Stimulated activated CD8-positive, alpha-beta memory T cell treated with anti-CD3 and anti-CD28 coated beads, Interleukin-4, amount 100 ng/mL, for 1 hour (primary cell): ENCODE data around the gene DENND1A.
"Not testable (repeated sequence)": the region's sequence is repeated elsewhere in the genome, so short reads cannot be mapped to it uniquely, and the experiment has no call there.

Experiments
- DNase-seq, 2 donors: peaks; one replicate each; pipeline ENCODE4 v3.0.0-alpha.2; 2020; ENCODE audit warnings: low read depth in 2 of 2, low spot score in 1 of 2

Gene DENND1A

GRCh38 chr9:123825342-123826060 is 104.4 kb downstream of the DENND1A start:
- DNase-seq, result no peak

- DNase-seq, result no peak
Observed at GRCh38 chr9:123823194-123823947, 106.6 kb downstream of the DENND1A start.

GRCh38 chr9:123821619-123822018 is 108.3 kb downstream of the DENND1A start:
- no peak for DNase-seq

GRCh38 chr9:123820139-123820538 is 109.8 kb downstream of the DENND1A start:
- no peak for DNase-seq

- no peak for DNase-seq
Observed at GRCh38 chr9:123816817-123817472, 113.0 kb downstream of the DENND1A start.

- not testable (repeated sequence) for DNase-seq
Observed at GRCh38 chr9:123815856-123816255, 114.1 kb downstream of the DENND1A start.

- no peak for DNase-seq
Observed at GRCh38 chr9:123814496-123814895, 115.4 kb downstream of the DENND1A start.

GRCh38 chr9:123812984-123813383 is 116.9 kb downstream of the DENND1A start:
- DNase-seq, result no peak

GRCh38 chr9:123807251-123807650 is 122.7 kb downstream of the DENND1A start:
- no peak for DNase-seq

- no peak for DNase-seq
Observed at GRCh38 chr9:123806829-123807228, 123.1 kb downstream of the DENND1A start.

- DNase-seq, result no peak
Observed at GRCh38 chr9:123798195-123798594, 131.7 kb downstream of the DENND1A start.

- no peak for DNase-seq
Observed at GRCh38 chr9:123796618-123797484, 133.1 kb downstream of the DENND1A start.

- no peak for DNase-seq
Observed at GRCh38 chr9:123796094-123796493, 133.8 kb downstream of the DENND1A start.

GRCh38 chr9:123795336-123795735 is 134.6 kb downstream of the DENND1A start:
- no peak for DNase-seq

GRCh38 chr9:123792501-123792900 is 137.4 kb downstream of the DENND1A start:
- DNase-seq, result no peak

- DNase-seq, result no peak
Observed at GRCh38 chr9:123789554-123790292, 140.2 kb downstream of the DENND1A start.

GRCh38 chr9:123787416-123787815 is 142.5 kb downstream of the DENND1A start:
- DNase-seq, result no peak

- no peak for DNase-seq
Observed at GRCh38 chr9:123784518-123784917, 145.4 kb downstream of the DENND1A start.

GRCh38 chr9:123778232-123778902 is 151.6 kb downstream of the DENND1A start:
- DNase-seq, result no peak
